ENCODE data around the gene CCDC80. TPM values are rescaled to one million over a fixed set of nuclear protein-coding genes. Genes with fewer than 3 reads are reported as not detected.
"Not testable (repeated sequence)": the region's sequence is repeated elsewhere in the genome, so short reads cannot be mapped to it uniquely, and the experiment has no call there.

The CCDC80 gene
- total and polyA plus RNA-seq, 7 donors, result 1.3 to 53.5 (median 12.2) TPM

GRCh38 chr3:112579232-112579631, 61.7 kb downstream of the CCDC80 start:
- Histone ChIP-seq H3K4me3 (no peak overlapping the region), H3K36me3 (ENCODE audit: insufficient read depth in 1 of 2, low read depth in 1 of 2) (peaks cover 4 to 77% of the 10 kb centered on the region in 2 donors), H3K4me1 (no peaks in the 10 kb centered on the region), H3K9me3 (no peaks in the 10 kb centered on the region), H3K27ac (no peak overlapping the region), H3K27me3 (ENCODE audit: insufficient read depth in 3 of 3, low read length in 2 of 3) (no peaks in the 10 kb centered on the region)
- DNase-seq (no peak), ATAC-seq (no peak)
- intact Hi-C loops (cut with DNase I), result no loop called here
- TF ChIP-seq CTCF (IDR thresholded peaks at IDR 0.05), result no peak
- WGBS, 3 donors, result 90 to 95% (median 91%) methylated on average over 3 of the region's 3 CpGs

GRCh38 chr3:112572701-112573100, 68.2 kb downstream of the CCDC80 start:
- no peaks in the 10 kb centered on the region for H3K4me1 ChIP-seq
- no peak overlapping the region for H3K27ac ChIP-seq
- no peak for TF ChIP-seq CTCF (IDR thresholded peaks at IDR 0.05)
- H3K9me3 ChIP-seq, result no peaks in the 10 kb centered on the region
- DNase-seq, result no peak
- peaks cover 2 to 89% of the 10 kb centered on the region in 2 donors for H3K36me3 ChIP-seq (ENCODE audit: insufficient read depth in 1 of 2, low read depth in 1 of 2)
- intact Hi-C loops (cut with DNase I), result no loop called here
- ATAC-seq, result no peak
- no peaks in the 10 kb centered on the region for H3K27me3 ChIP-seq (ENCODE audit: insufficient read depth in 3 of 3, low read length in 2 of 3)
- no peak overlapping the region for H3K4me3 ChIP-seq
- 94 to 97% (median 96%) methylated on average over 1 of the region's 1 CpG for WGBS, 3 donors

- H3K4me3 ChIP-seq, result no peak overlapping the region
- no peak overlapping the region for H3K27ac ChIP-seq
- no peaks in the 10 kb centered on the region for H3K9me3 ChIP-seq
- H3K4me1 ChIP-seq, result no peaks in the 10 kb centered on the region
- H3K36me3 ChIP-seq (ENCODE audit: insufficient read depth in 1 of 2, low read depth in 1 of 2), result peaks cover 2 to 91% of the 10 kb centered on the region in 2 donors
- TF ChIP-seq CTCF (IDR thresholded peaks at IDR 0.05), result no peak
- DNase-seq, result no peak
- intact Hi-C loops (cut with DNase I), result loop anchor here in 1 of 2 donors (10.0 kb wide), 1 partner anchor 416 kb away; no protein-coding TSS in a partner anchor
- WGBS, 3 donors, result 13 to 19% (median 19%) methylated on average over 1 of the region's 1 CpG
- H3K27me3 ChIP-seq (ENCODE audit: insufficient read depth in 3 of 3, low read length in 2 of 3), result no peaks in the 10 kb centered on the region
- no peak for ATAC-seq
Observed at GRCh38 chr3:112569265-112569664, 71.7 kb downstream of the CCDC80 start.

- Histone ChIP-seq H3K4me1 (no peaks in the 10 kb centered on the region), H3K9me3 (no peaks in the 10 kb centered on the region), H3K27me3 (ENCODE audit: insufficient read depth in 3 of 3, low read length in 2 of 3) (no peaks in the 10 kb centered on the region), H3K36me3 (ENCODE audit: insufficient read depth in 1 of 2, low read depth in 1 of 2) (peaks cover 2 to 91% of the 10 kb centered on the region in 2 donors), H3K4me3 (no peak overlapping the region), H3K27ac (no peak overlapping the region)
- intact Hi-C loops (cut with DNase I), result loop anchor here (1.0 to 10.0 kb wide), 2 partner anchors 16 to 416 kb away; no protein-coding TSS in a partner anchor
- DNase-seq (no peak), ATAC-seq (peak in 1 of 4 donors; percentile 68)
- TF ChIP-seq CTCF (IDR thresholded peaks at IDR 0.05), result no peak
- 82 to 88% (median 84%) methylated on average over 2 of the region's 2 CpGs for WGBS, 3 donors
Observed at GRCh38 chr3:112568642-112569041, 72.3 kb downstream of the CCDC80 start.

GRCh38 chr3:112564940-112565305, 76.0 kb downstream of the CCDC80 start:
- Histone ChIP-seq H3K27ac (no peak overlapping the region), H3K36me3 (ENCODE audit: insufficient read depth in 1 of 2, low read depth in 1 of 2) (peaks cover 2 to 57% of the 10 kb centered on the region in 2 donors), H3K4me1 (peaks cover 15% of the 10 kb centered on the region), H3K4me3 (no peak overlapping the region), H3K9me3 (no peaks in the 10 kb centered on the region), H3K27me3 (ENCODE audit: insufficient read depth in 3 of 3, low read length in 2 of 3) (no peaks in the 10 kb centered on the region)
- no peak for TF ChIP-seq CTCF (IDR thresholded peaks at IDR 0.05)
- DNase-seq, result no peak
- ATAC-seq, result no peak
- intact Hi-C loops (cut with DNase I), result loop anchor here in 1 of 2 donors (10.0 kb wide), 1 partner anchor 420 kb away; no protein-coding TSS in a partner anchor

- DNase-seq; H3K27me3 ChIP-seq (ENCODE audit: insufficient read depth in 3 of 3, low read length in 2 of 3); ATAC-seq; H3K9me3 ChIP-seq; H3K27ac ChIP-seq; H3K4me3 ChIP-seq: not testable (repeated sequence)
- peaks cover under 1 to 51% of the 10 kb centered on the region in 2 donors for H3K36me3 ChIP-seq (ENCODE audit: insufficient read depth in 1 of 2, low read depth in 1 of 2)
- peaks cover 20% of the 10 kb centered on the region for H3K4me1 ChIP-seq
- intact Hi-C loops (cut with DNase I), result loop anchor here in 1 of 2 donors (10.0 kb wide), 1 partner anchor 420 kb away; no protein-coding TSS in a partner anchor
- WGBS, 3 donors, result 69 to 71% (median 69%) methylated on average over 13 of the region's 15 CpGs
Observed at GRCh38 chr3:112564247-112564939, 76.5 kb downstream of the CCDC80 start.
